K562 (cell line): ENCODE results near the gene HSPA8. TPM values are rescaled to one million over a fixed set of nuclear protein-coding genes. Genes with fewer than 3 reads are reported as not detected.

ENCODE experiments used
- BCLAF1 ChIP-seq, 2 experiments: fragments of 450-650 bp in 1 of 2; IDR thresholded peaks; 2 replicates each; pipeline ENCODE4 v1.6.1; 2011 to 2017; ENCODE audit warnings: low read depth in 2 of 2, antibody characterized with exemption in 1 of 2, borderline replicate concordance in 1 of 2, low read length in 1 of 2, mild to moderate bottlenecking in 1 of 2, mixed read lengths in 1 of 2; ENCODE audit not compliant: control insufficient read depth in 1 of 2
- FOXA3 ChIP-seq, 2 experiments: fragments of 450-650 bp in 1 of 2; sonication (generic) in 1 of 2; formaldehyde crosslinking; IDR thresholded peaks in 1 of 2; conservative IDR thresholded peaks in 1 of 2; 2 replicates each; pipeline versions ENCODE4 v1.4.0 to v1.8.0; 2020 to 2022; ENCODE audit warnings: mild to moderate bottlenecking in 2 of 2, missing genetic modification reagents in 1 of 2
- IRF2 ChIP-seq: sonication (generic); formaldehyde crosslinking; IDR thresholded peaks from 2 replicates; pipeline ENCODE4 v1.8.1; 2022; ENCODE audit warnings: mild to moderate bottlenecking, missing genetic modification reagents
- MIER1 ChIP-seq: fragments of 450-650 bp; IDR thresholded peaks from 2 replicates; pipeline ENCODE4 v1.6.1; 2016; ENCODE audit warnings: antibody characterized with exemption, mild to moderate bottlenecking, low read depth
- NFATC3 ChIP-seq: fragments of 450-650 bp; IDR thresholded peaks from 2 replicates; pipeline ENCODE4 v1.6.1; 2017; ENCODE audit warnings: mild to moderate bottlenecking
- NKRF ChIP-seq: fragments of 450-650 bp; IDR thresholded peaks from 2 replicates; pipeline ENCODE4 v1.6.1; 2016; ENCODE audit warnings: borderline replicate concordance
- NR2C2 ChIP-seq, 2 experiments: fragments of 200-800 bp in 1 of 2; sonication (Bioruptor generic) in 1 of 2; sonication (generic) in 1 of 2; formaldehyde crosslinking in 1 of 2; IDR thresholded peaks; 2 replicates each; pipeline versions ENCODE4 v1.6.1 to v1.8.0; 2016 to 2022; ENCODE audit warnings: mild to moderate bottlenecking in 1 of 2, missing compliant biosample characterization in 1 of 2, missing genetic modification characterization in 1 of 2, missing genetic modification reagents in 1 of 2
- REST ChIP-seq, 2 experiments: fragments of 450-650 bp; formaldehyde crosslinking in 1 of 2; IDR thresholded peaks; 2 replicates each; pipeline versions ENCODE4 v1.4.0 to v1.6.1; 2014 to 2020; ENCODE audit warnings: mild to moderate bottlenecking in 2 of 2, borderline replicate concordance in 1 of 2, low read depth in 1 of 2
- RHOXF2B ChIP-seq: fragments of 250-450 bp; sonication (Bioruptor Pico); conservative IDR thresholded peaks from 2 replicates; pipeline ENCODE4 v1.5.1; 2021
- THRAP3 ChIP-seq: fragments of 450-650 bp; IDR thresholded peaks from 2 replicates; pipeline ENCODE4 v1.6.1; 2016; ENCODE audit warnings: mild to moderate bottlenecking, inconsistent platforms, borderline replicate concordance
- ZNF384 ChIP-seq: IDR thresholded peaks from 2 replicates; pipeline ENCODE4 v1.6.1; 2012; ENCODE audit warnings: low read depth, low read length, improper control_type of control experiment
- ZNF764 ChIP-seq: fragments of 250-450 bp; sonication (Bioruptor Pico); IDR thresholded peaks from 2 replicates; pipeline ENCODE4 v1.4.0; 2020; ENCODE audit warnings: low read depth, mild to moderate bottlenecking, moderate library complexity
- ZZZ3 ChIP-seq: fragments of 450-650 bp; IDR thresholded peaks from 2 replicates; pipeline ENCODE4 v1.6.1; 2016; ENCODE audit warnings: antibody characterized with exemption, mild to moderate bottlenecking, moderate library complexity
- polyA plus RNA-seq, 8 experiments: library from polyadenylated mRNA; depleted of rRNA in 4 of 8; stranded (reverse) in 5 of 8; unstranded in 3 of 8; fragments of >200 nt; fragmentation: Nextera tagmentation in 2 of 8; fragmentation: Illumina TruSeq in 1 of 8; extraction: Ambion mirVana in 2 of 8; extraction: Trizol in 1 of 8; gene quantifications; 2 replicates each; pipeline versions ENCODE4 v1.2.1 to v1.2.3, GENCODE V29; 2011 to 2014; ENCODE audit warnings: inconsistent platforms in 1 of 8, missing spikeins in 1 of 8
- total RNA-seq, 7 experiments: library from RNA; depleted of rRNA in 6 of 7; stranded (reverse); fragments of >200 nt in 6 of 7; fragmentation: Illumina TruSeq in 2 of 7; extraction: Trizol in 2 of 7; gene quantifications; 2 replicates each; pipeline versions ENCODE4 v1.2.1 to v1.2.3, GENCODE V29; 2011 to 2021; ENCODE audit warnings: low replicate concordance in 1 of 7

HSPA8 gene
- total and polyA plus RNA-seq, 9 of the 15 experiments (the other 6 are each of a cell fraction or from before 2014, with no cell fraction given), result 1,250 to 3,966 (median 2,773) TPM

GRCh38 chr11:123073343-123074057 lies 11.6 kb upstream of the HSPA8 start (continued):
- TF ChIP-seq REST (IDR thresholded peaks at IDR 0.05; ENCODE audit: borderline replicate concordance) (no peak), REST (CRISPR knock-in tag; IDR thresholded peaks at IDR 0.05; ENCODE audit: low read depth) (no peak), RHOXF2B (CRISPR knock-in tag) (no peak), THRAP3 (no peak), MIER1 (no peak), FOXA3 (CRISPR knock-in tag; conservative IDR thresholded peaks at IDR 0.05 in 1 of 2, IDR thresholded peaks at IDR 0.05 in 1 of 2) (no peak), IRF2 (CRISPR knock-in tag) (no peak), ZNF384 (no peak), NR2C2 (CRISPR knock-in tag; IDR thresholded peaks at IDR 0.05) (no peak), NR2C2 (tag; IDR thresholded peaks at IDR 0.05) (peak; percentile 63), BCLAF1 (IDR thresholded peaks at IDR 0.05; ENCODE audit: borderline replicate concordance in 1 of 2, control insufficient read depth in 1 of 2, low read depth in 2 of 2, low read length in 1 of 2) (no peak), NKRF (no peak), ZNF764 (CRISPR knock-in tag) (no peak), ZZZ3 (no peak), NFATC3 (no peak)
